Activated CD4-positive, alpha-beta memory T cell treated with anti-CD3 and anti-CD28 coated beads for 36 hours (primary cell): ENCODE results near the gene MUL1. TPM values are rescaled to one million over a fixed set of nuclear protein-coding genes. Genes with fewer than 3 reads are reported as not detected.

Experiments used
- total RNA-seq, 2 experiments: library from RNA; stranded (reverse); gene quantifications; one replicate each; pipeline ENCODE4 v1.2.3, GENCODE V29; 2021

Gene MUL1
- total RNA-seq, 2 experiments from 2014 or later: 16.3 to 16.7 TPM

Other genes with a start within 250 kb of the MUL1 start
- not detected for gene VWA5B1, start 217.3 kb downstream of the MUL1 start, total RNA-seq
- under 1 TPM; 0.81 to 0.87 TPM for gene CAMK2N1, start 21.9 kb downstream of the MUL1 start, total RNA-seq
- gene FAM43B, start 44.4 kb upstream of the MUL1 start, total RNA-seq: not detected
- gene CDA, start 80.9 kb upstream of the MUL1 start, total RNA-seq: not detected
- gene PINK1, start 125.3 kb upstream of the MUL1 start, total RNA-seq: 1 to 10 TPM; 4.4 to 4.8 TPM
- 100 to 1,000 TPM; 165 to 180 TPM for gene DDOST, start 153.2 kb upstream of the MUL1 start, total RNA-seq
- not detected for gene KIF17, start 209.9 kb upstream of the MUL1 start, total RNA-seq
- under 1 TPM; 0.07 to 0.12 TPM for gene SH2D5, start 224.6 kb upstream of the MUL1 start, total RNA-seq